Measurements from ENCODE around the gene COQ8A.

GRCh38 chr1:226943156-226943555 lies 3.1 kb downstream of the COQ8A start:
- TF ChIP-seq POLR2AphosphoS5 (IDR thresholded peaks at IDR 0.05; ENCODE audit: low read depth) (no peak), NANOG (IDR thresholded peaks at IDR 0.05; ENCODE audit: borderline replicate concordance) (no peak), EZH2 (IDR thresholded peaks at IDR 0.05; ENCODE audit: low read depth, unreplicated experiment) (no peak), REST (IDR thresholded peaks at IDR 0.05; ENCODE audit: unreplicated experiment) (no peak)
- TF ChIP-seq, protein P1, sequence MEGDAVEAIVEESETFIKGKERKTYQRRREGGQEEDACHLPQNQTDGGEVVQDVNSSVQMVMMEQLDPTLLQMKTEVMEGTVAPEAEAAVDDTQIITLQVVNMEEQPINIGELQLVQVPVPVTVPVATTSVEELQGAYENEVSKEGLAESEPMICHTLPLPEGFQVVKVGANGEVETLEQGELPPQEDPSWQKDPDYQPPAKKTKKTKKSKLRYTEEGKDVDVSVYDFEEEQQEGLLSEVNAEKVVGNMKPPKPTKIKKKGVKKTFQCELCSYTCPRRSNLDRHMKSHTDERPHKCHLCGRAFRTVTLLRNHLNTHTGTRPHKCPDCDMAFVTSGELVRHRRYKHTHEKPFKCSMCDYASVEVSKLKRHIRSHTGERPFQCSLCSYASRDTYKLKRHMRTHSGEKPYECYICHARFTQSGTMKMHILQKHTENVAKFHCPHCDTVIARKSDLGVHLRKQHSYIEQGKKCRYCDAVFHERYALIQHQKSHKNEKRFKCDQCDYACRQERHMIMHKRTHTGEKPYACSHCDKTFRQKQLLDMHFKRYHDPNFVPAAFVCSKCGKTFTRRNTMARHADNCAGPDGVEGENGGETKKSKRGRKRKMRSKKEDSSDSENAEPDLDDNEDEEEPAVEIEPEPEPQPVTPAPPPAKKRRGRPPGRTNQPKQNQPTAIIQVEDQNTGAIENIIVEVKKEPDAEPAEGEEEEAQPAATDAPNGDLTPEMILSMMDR (conservative IDR thresholded peaks at IDR 0.05; ENCODE audit: low read depth in 2 of 2): no peak
